ENCODE data around the gene CNDP2. TPM values are rescaled to one million over a fixed set of nuclear protein-coding genes. Genes with fewer than 3 reads are reported as not detected.
"Not testable (repeated sequence)": the region's sequence is repeated elsewhere in the genome, so short reads cannot be mapped to it uniquely, and the experiment has no call there.

The CNDP2 gene
- total and polyA plus RNA-seq, 2 donors from 2014 or later: 499 to 740 TPM

DNA sequence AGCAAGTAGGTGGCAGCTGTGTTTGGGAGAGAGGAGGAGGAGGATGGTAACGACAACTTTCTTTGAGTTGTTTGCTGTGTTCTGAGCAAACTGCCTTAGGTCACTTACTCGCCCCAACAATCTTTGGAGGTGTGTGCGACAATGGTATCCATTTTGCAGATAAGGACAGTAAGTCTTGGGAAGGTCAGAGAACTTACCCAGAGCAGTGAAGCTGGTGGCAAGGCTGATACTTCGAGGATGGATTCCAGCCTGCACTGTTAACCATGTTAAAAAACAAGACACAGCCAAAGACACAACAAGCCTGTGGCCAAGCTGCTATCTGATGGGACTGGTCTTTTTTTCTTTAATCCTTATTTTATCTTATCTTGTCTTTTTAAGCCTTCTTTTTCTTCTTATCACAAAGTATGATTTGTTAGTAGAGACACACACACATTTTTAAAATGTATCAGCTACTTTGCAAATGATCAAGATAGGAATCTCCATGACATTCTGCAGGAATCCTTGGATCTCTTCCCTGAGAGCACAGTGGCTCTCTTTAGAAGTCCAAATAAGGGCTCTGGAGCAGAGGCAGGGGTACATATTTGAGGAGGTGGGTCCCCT lies 66.1 kb downstream of the CNDP2 start:
- Histone ChIP-seq H3K36me3 (ENCODE audit: control insufficient read depth in 2 of 3, insufficient read depth in 3 of 3, low read length in 3 of 3) (no peaks in the 10 kb centered on the region), H3K27ac (ENCODE audit: low read depth in 2 of 2, low read length in 2 of 2) (no peak overlapping the region), H3K9me3 (ENCODE audit: control insufficient read depth in 2 of 3, insufficient read depth in 1 of 3, low read length in 3 of 3) (no peaks in the 10 kb centered on the region), H3K27me3 (ENCODE audit: control insufficient read depth, insufficient read depth, low read length) (no peaks in the 10 kb centered on the region), H3K4me1 (ENCODE audit: control insufficient read depth in 2 of 3, insufficient read depth in 2 of 3, low read depth in 1 of 3, low read length in 3 of 3) (no peaks in the 10 kb centered on the region), H3K9ac (ENCODE audit: low read length in 3 of 3) (no peak overlapping the region), H3K4me3 (ENCODE audit: low read length in 3 of 3) (no peak overlapping the region)
- TF ChIP-seq, protein P1, sequence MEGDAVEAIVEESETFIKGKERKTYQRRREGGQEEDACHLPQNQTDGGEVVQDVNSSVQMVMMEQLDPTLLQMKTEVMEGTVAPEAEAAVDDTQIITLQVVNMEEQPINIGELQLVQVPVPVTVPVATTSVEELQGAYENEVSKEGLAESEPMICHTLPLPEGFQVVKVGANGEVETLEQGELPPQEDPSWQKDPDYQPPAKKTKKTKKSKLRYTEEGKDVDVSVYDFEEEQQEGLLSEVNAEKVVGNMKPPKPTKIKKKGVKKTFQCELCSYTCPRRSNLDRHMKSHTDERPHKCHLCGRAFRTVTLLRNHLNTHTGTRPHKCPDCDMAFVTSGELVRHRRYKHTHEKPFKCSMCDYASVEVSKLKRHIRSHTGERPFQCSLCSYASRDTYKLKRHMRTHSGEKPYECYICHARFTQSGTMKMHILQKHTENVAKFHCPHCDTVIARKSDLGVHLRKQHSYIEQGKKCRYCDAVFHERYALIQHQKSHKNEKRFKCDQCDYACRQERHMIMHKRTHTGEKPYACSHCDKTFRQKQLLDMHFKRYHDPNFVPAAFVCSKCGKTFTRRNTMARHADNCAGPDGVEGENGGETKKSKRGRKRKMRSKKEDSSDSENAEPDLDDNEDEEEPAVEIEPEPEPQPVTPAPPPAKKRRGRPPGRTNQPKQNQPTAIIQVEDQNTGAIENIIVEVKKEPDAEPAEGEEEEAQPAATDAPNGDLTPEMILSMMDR (IDR thresholded peaks at IDR 0.05; ENCODE audit: borderline replicate concordance, extremely low read depth, insufficient read depth): no peak
- intact Hi-C loops (cut with DNase I): no loop called here
- no peak for DNase-seq
- no peak for FAIRE-seq

GRCh38 chr18:74562775-74563174 lies 66.6 kb downstream of the CNDP2 start:
- Histone ChIP-seq H3K4me3 (ENCODE audit: low read length in 3 of 3) (no peak overlapping the region), H3K9me3 (ENCODE audit: control insufficient read depth in 2 of 3, insufficient read depth in 1 of 3, low read length in 3 of 3) (no peaks in the 10 kb centered on the region), H3K9ac (ENCODE audit: low read length in 3 of 3) (no peak overlapping the region), H3K27me3 (ENCODE audit: control insufficient read depth, insufficient read depth, low read length) (no peaks in the 10 kb centered on the region), H3K4me1 (ENCODE audit: control insufficient read depth in 2 of 3, insufficient read depth in 2 of 3, low read depth in 1 of 3, low read length in 3 of 3) (no peaks in the 10 kb centered on the region), H3K27ac (ENCODE audit: low read depth in 2 of 2, low read length in 2 of 2) (no peak overlapping the region), H3K36me3 (ENCODE audit: control insufficient read depth in 2 of 3, insufficient read depth in 3 of 3, low read length in 3 of 3) (no peaks in the 10 kb centered on the region)
- intact Hi-C loops (cut with DNase I): no loop called here
- TF ChIP-seq, protein P1 (IDR thresholded peaks at IDR 0.05; ENCODE audit: borderline replicate concordance, extremely low read depth, insufficient read depth): no peak
- DNase-seq (no peak), FAIRE-seq (no peak)

- DNase-seq (no peak), FAIRE-seq (no peak)
- intact Hi-C loops (cut with DNase I): no loop called here
- H3K4me1 ChIP-seq (ENCODE audit: control insufficient read depth in 2 of 3, insufficient read depth in 2 of 3, low read depth in 1 of 3, low read length in 3 of 3): no peaks in the 10 kb centered on the region
- H3K27ac ChIP-seq (ENCODE audit: low read depth in 2 of 2, low read length in 2 of 2): no peak overlapping the region
- no peaks in the 10 kb centered on the region for H3K9me3 ChIP-seq (ENCODE audit: control insufficient read depth in 2 of 3, insufficient read depth in 1 of 3, low read length in 3 of 3)
- TF ChIP-seq, protein P1 (IDR thresholded peaks at IDR 0.05; ENCODE audit: borderline replicate concordance, extremely low read depth, insufficient read depth): no peak
- no peaks in the 10 kb centered on the region for H3K36me3 ChIP-seq (ENCODE audit: control insufficient read depth in 2 of 3, insufficient read depth in 3 of 3, low read length in 3 of 3)
- no peak overlapping the region for H3K4me3 ChIP-seq (ENCODE audit: low read length in 3 of 3)
- no peak overlapping the region for H3K9ac ChIP-seq (ENCODE audit: low read length in 3 of 3)
- H3K27me3 ChIP-seq (ENCODE audit: control insufficient read depth, insufficient read depth, low read length): no peaks in the 10 kb centered on the region
Observed at GRCh38 chr18:74563999-74564398, 67.8 kb downstream of the CNDP2 start.

DNA sequence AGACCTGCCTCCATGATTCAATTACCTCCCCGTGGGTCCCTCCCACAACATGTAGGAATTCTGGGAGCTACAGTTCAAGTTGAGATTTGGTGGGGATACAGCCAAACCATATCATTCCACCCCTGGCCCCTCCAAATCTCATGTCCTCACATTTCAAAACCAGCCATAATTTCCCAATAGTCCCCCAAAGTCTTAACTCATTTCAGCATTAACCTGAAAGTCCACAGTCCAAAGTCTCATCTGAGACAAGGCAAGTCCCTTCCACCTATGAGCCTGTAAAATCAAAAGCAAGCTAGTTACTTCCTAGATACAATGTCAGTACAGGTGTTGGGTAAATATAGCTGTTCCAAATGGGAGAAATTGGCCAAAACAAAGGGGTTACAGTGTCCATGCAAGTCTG lies 69.0 kb downstream of the CNDP2 start:
- H3K9me3 ChIP-seq (ENCODE audit: control insufficient read depth in 2 of 3, insufficient read depth in 1 of 3, low read length in 3 of 3); H3K4me1 ChIP-seq (ENCODE audit: control insufficient read depth in 2 of 3, insufficient read depth in 2 of 3, low read depth in 1 of 3, low read length in 3 of 3); DNase-seq; H3K27ac ChIP-seq (ENCODE audit: low read depth in 2 of 2, low read length in 2 of 2); intact Hi-C loops (cut with DNase I); FAIRE-seq; H3K36me3 ChIP-seq (ENCODE audit: control insufficient read depth in 2 of 3, insufficient read depth in 3 of 3, low read length in 3 of 3); H3K4me3 ChIP-seq (ENCODE audit: low read length in 3 of 3); H3K27me3 ChIP-seq (ENCODE audit: control insufficient read depth, insufficient read depth, low read length); H3K9ac ChIP-seq (ENCODE audit: low read length in 3 of 3): not testable (repeated sequence)

- H3K36me3 ChIP-seq (ENCODE audit: control insufficient read depth in 2 of 3, insufficient read depth in 3 of 3, low read length in 3 of 3); H3K27ac ChIP-seq (ENCODE audit: low read depth in 2 of 2, low read length in 2 of 2); H3K4me1 ChIP-seq (ENCODE audit: control insufficient read depth in 2 of 3, insufficient read depth in 2 of 3, low read depth in 1 of 3, low read length in 3 of 3); H3K4me3 ChIP-seq (ENCODE audit: low read length in 3 of 3); FAIRE-seq; H3K9ac ChIP-seq (ENCODE audit: low read length in 3 of 3); H3K27me3 ChIP-seq (ENCODE audit: control insufficient read depth, insufficient read depth, low read length); H3K9me3 ChIP-seq (ENCODE audit: control insufficient read depth in 2 of 3, insufficient read depth in 1 of 3, low read length in 3 of 3); DNase-seq; intact Hi-C loops (cut with DNase I): not testable (repeated sequence)
Observed at GRCh38 chr18:74565993-74566392, 69.8 kb downstream of the CNDP2 start.

All from kidney (tissue), 14 donors.